ENCODE results near the gene MEF2A.

MEF2A gene

GRCh38 chr15:99764522-99764921, 198.7 kb downstream of the MEF2A start:
- H3K27ac ChIP-seq, result no peak overlapping the region
- no peaks in the 10 kb centered on the region for H4K20me1 ChIP-seq
- no peaks in the 10 kb centered on the region for H3K36me3 ChIP-seq
- TF ChIP-seq Cebpa-rat (IDR thresholded peaks at IDR 0.05), result no peak
- no peaks in the 10 kb centered on the region for H3K4me1 ChIP-seq
- no peaks in the 10 kb centered on the region for H3K27me3 ChIP-seq
- no peak overlapping the region for H3K9ac ChIP-seq
- no peak overlapping the region for H3K4me3 ChIP-seq
- no peaks in the 10 kb centered on the region for H3K9me3 ChIP-seq
- H3K4me2 ChIP-seq, result no peak overlapping the region

Measured in BLaER1 (cell line).